Tibial nerve (tissue), 4 donors: Measurements from ENCODE around the gene ETV1. TPM values are rescaled to one million over a fixed set of nuclear protein-coding genes. Genes with fewer than 3 reads are reported as not detected.

Experiments used
- DNase-seq, 2 donors: peaks; one replicate each; pipeline ENCODE4 v3.0.0-alpha.2; 2019; ENCODE audit warnings: low spot score in 2 of 2
- H3K27ac ChIP-seq, 4 donors: fragments of 200-600 bp; sonication (generic) in 3 of 4; one replicate each; pipeline ENCODE4 v1.5.1; 2017 to 2019; ENCODE audit warnings: mild to moderate bottlenecking in 1 of 4
- H3K27me3 ChIP-seq, 2 donors: fragments of 200-600 bp; sonication (generic) in 1 of 2; one replicate each; pipeline versions ENCODE4 v1.5.1 to v1.6.0; 2017 to 2019
- H3K36me3 ChIP-seq, 3 donors: fragments of 200-600 bp; sonication (generic); one replicate each; pipeline ENCODE4 v1.5.1; 2018 to 2019
- H3K4me1 ChIP-seq, 4 donors: fragments of 200-600 bp; sonication (generic) in 3 of 4; one replicate each; pipeline ENCODE4 v1.5.1; 2017 to 2019
- H3K4me3 ChIP-seq, 4 donors: fragments of 200-600 bp; sonication (generic) in 3 of 4; one replicate each; pipeline ENCODE4 v1.5.1; 2017 to 2019; ENCODE audit warnings: mild to moderate bottlenecking in 1 of 4, moderate library complexity in 1 of 4
- H3K9me3 ChIP-seq, 4 donors: fragments of 200-600 bp; sonication (generic) in 3 of 4; one replicate each; pipeline ENCODE4 v1.5.1; 2017 to 2019
- CTCF ChIP-seq, 5 experiments: fragments of 200-600 bp in 3 of 5; fragments of 450-650 bp in 2 of 5; sonication (generic) in 3 of 5; IDR thresholded peaks; one replicate each; pipeline ENCODE4 v1.5.1; 2016 to 2019; ENCODE audit warnings: antibody characterized with exemption in 5 of 5, mild to moderate bottlenecking in 3 of 5, moderate library complexity in 2 of 5
- EP300 ChIP-seq, 2 donors: sonication (generic); formaldehyde crosslinking; IDR thresholded peaks; one replicate each; pipeline ENCODE4 v1.6.1; 2017; ENCODE audit warnings: antibody characterized with exemption in 2 of 2, mild to moderate bottlenecking in 1 of 2
- POLR2A ChIP-seq, 2 donors: fragments of 450-650 bp; IDR thresholded peaks; one replicate each; pipeline ENCODE4 v1.6.1; 2017; ENCODE audit warnings: antibody characterized with exemption in 2 of 2, mild to moderate bottlenecking in 2 of 2, moderate library complexity in 2 of 2
- WGBS, 2 donors: methylation state at CpG; one replicate each; pipeline ENCODE4 v1.1.5; 2018; 5-methylcytosine and 5-hydroxymethylcytosine counted together
- total RNA-seq, 4 donors: library from RNA; depleted of rRNA; stranded (reverse); fragments of >200 nt; gene quantifications; one replicate each; pipeline ENCODE4 v1.1.0, GENCODE V29; 2016

ETV1 gene
- total RNA-seq, 4 donors from 2014 or later, result 8.4 to 13.3 (median 10.5) TPM

- TF ChIP-seq CTCF (IDR thresholded peaks at IDR 0.05), result no peak
- no peak for TF ChIP-seq EP300 (IDR thresholded peaks at IDR 0.05)
- no peak for TF ChIP-seq POLR2A (IDR thresholded peaks at IDR 0.05)
- no peaks in the 10 kb centered on the region for H3K27me3 ChIP-seq
- H3K4me1 ChIP-seq, result peaks cover 0 to 8% (median 0%) of the 10 kb centered on the region in 4 donors
- H3K36me3 ChIP-seq, result no peaks in the 10 kb centered on the region
- H3K4me3 ChIP-seq, result no peak overlapping the region
- H3K9me3 ChIP-seq, result no peaks in the 10 kb centered on the region
- WGBS, 2 donors, result 85 to 87% methylated on average over 3 of the region's 3 CpGs
- DNase-seq, result no peak
- H3K27ac ChIP-seq, result no peak overlapping the region
Observed at GRCh38 chr7:14001139-14001538, 11.7 kb upstream of the ETV1 start.

GRCh38 chr7:14000247-14000646, 10.8 kb upstream of the ETV1 start:
- no peak for DNase-seq
- WGBS, 2 donors, result 89 to 92% methylated on average over 1 of the region's 1 CpG
- H3K9me3 ChIP-seq, result no peaks in the 10 kb centered on the region
- H3K27ac ChIP-seq, result no peak overlapping the region
- H3K36me3 ChIP-seq, result no peaks in the 10 kb centered on the region
- peaks cover 0 to 8% (median 0%) of the 10 kb centered on the region in 4 donors for H3K4me1 ChIP-seq
- no peak overlapping the region for H3K4me3 ChIP-seq
- TF ChIP-seq POLR2A (IDR thresholded peaks at IDR 0.05) (no peak), EP300 (IDR thresholded peaks at IDR 0.05) (no peak), CTCF (IDR thresholded peaks at IDR 0.05) (no peak)
- no peaks in the 10 kb centered on the region for H3K27me3 ChIP-seq

- Histone ChIP-seq H3K4me3 (no peak overlapping the region), H3K27ac (no peak overlapping the region), H3K36me3 (no peaks in the 10 kb centered on the region), H3K4me1 (peaks cover 0 to 8% (median 0%) of the 10 kb centered on the region in 4 donors), H3K27me3 (no peaks in the 10 kb centered on the region), H3K9me3 (no peaks in the 10 kb centered on the region)
- 72 to 79% methylated on average over 5 of the region's 5 CpGs for WGBS, 2 donors
- TF ChIP-seq CTCF (IDR thresholded peaks at IDR 0.05), result no peak
- no peak for TF ChIP-seq EP300 (IDR thresholded peaks at IDR 0.05)
- no peak for TF ChIP-seq POLR2A (IDR thresholded peaks at IDR 0.05)
- no peak for DNase-seq
Observed at GRCh38 chr7:13998866-13999265, 9.4 kb upstream of the ETV1 start.

- WGBS, 2 donors, result 9 to 29% methylated on average over 1 of the region's 1 CpG
- TF ChIP-seq EP300 (IDR thresholded peaks at IDR 0.05) (peak in 1 of 2 donors; percentile 45), POLR2A (IDR thresholded peaks at IDR 0.05) (no peak)
- Histone ChIP-seq H3K4me1 (peaks cover 0 to 19% (median 3%) of the 10 kb centered on the region in 4 donors), H3K27ac (peak overlapping the region; percentile 70 to 96 (median 82)), H3K36me3 (no peaks in the 10 kb centered on the region), H3K9me3 (no peaks in the 10 kb centered on the region), H3K27me3 (no peaks in the 10 kb centered on the region), H3K4me3 (peak overlapping the region; percentile 22 to 73 (median 54))
- no peak for DNase-seq
Observed at GRCh38 chr7:13992596-13992964, 3.1 kb upstream of the ETV1 start.

- no peaks in the 10 kb centered on the region for H3K36me3 ChIP-seq
- no peak for DNase-seq
- H3K27me3 ChIP-seq, result no peaks in the 10 kb centered on the region
- TF ChIP-seq POLR2A (IDR thresholded peaks at IDR 0.05) (no peak), CTCF (IDR thresholded peaks at IDR 0.05) (no peak), EP300 (IDR thresholded peaks at IDR 0.05) (peak in 1 of 2 donors; percentile 3)
- WGBS, 2 donors, result 29 to 30% methylated on average over 12 of the region's 12 CpGs
- H3K27ac ChIP-seq, result peak overlapping the region; percentile 70 to 96 (median 82)
- H3K9me3 ChIP-seq, result no peaks in the 10 kb centered on the region
- H3K4me3 ChIP-seq, result peak overlapping the region; percentile 22 to 73 (median 54)
- H3K4me1 ChIP-seq, result peaks cover 0 to 19% (median 3%) of the 10 kb centered on the region in 4 donors
Observed at GRCh38 chr7:13991791-13992595, 2.5 kb upstream of the ETV1 start.
